Gastrocnemius medialis (tissue), 4 donors: ENCODE results near the gene RYR2. TPM values are rescaled to one million over a fixed set of nuclear protein-coding genes. Genes with fewer than 3 reads are reported as not detected.

Source experiments
- ATAC-seq, 2 donors: fragments of 150-250 bp; one replicate each; pipeline ENCODE4 v1.9.1; 2016
- DNase-seq, 2 donors: peaks; one replicate each; pipeline ENCODE4 v3.0.0-alpha.2; 2019
- H3K27ac ChIP-seq, 4 donors: fragments of 200-600 bp; sonication (generic); 1 replicate in 1 of 4; 2 replicates in 3 of 4; pipeline ENCODE4 v1.5.1; 2016 to 2018; ENCODE audit warnings: mild to moderate bottlenecking in 2 of 4, moderate library complexity in 1 of 4
- H3K27me3 ChIP-seq, 3 donors: fragments of 200-600 bp; sonication (generic) in 2 of 3; 1 replicate in 1 of 3; 2 replicates in 2 of 3; pipeline versions ENCODE4 v1.5.1 to v1.6.0; 2016 to 2019; ENCODE audit warnings: mild to moderate bottlenecking in 1 of 3, moderate library complexity in 1 of 3
- H3K36me3 ChIP-seq, 2 donors: fragments of 200-600 bp; sonication (generic) in 1 of 2; one replicate each; pipeline ENCODE4 v1.5.1; 2017 to 2018
- H3K4me1 ChIP-seq, 2 donors: fragments of 200-600 bp; sonication (generic) in 1 of 2; one replicate each; pipeline ENCODE4 v1.5.1; 2016 to 2017; ENCODE audit warnings: mild to moderate bottlenecking in 2 of 2
- H3K4me3 ChIP-seq, 4 donors: fragments of 200-600 bp; sonication (generic) in 3 of 4; 1 replicate in 1 of 4; 2 replicates in 3 of 4; pipeline ENCODE4 v1.5.1; 2016 to 2019; ENCODE audit warnings: mild to moderate bottlenecking in 2 of 4
- H3K9me3 ChIP-seq, 3 donors: fragments of 200-600 bp; sonication (generic) in 2 of 3; 1 replicate in 1 of 3; 2 replicates in 2 of 3; pipeline ENCODE4 v1.5.1; 2016 to 2019
- POLR2A ChIP-seq, 2 donors: fragments of 450-650 bp; IDR thresholded peaks; one replicate each; pipeline ENCODE4 v1.6.1; 2017; ENCODE audit warnings: antibody characterized with exemption in 2 of 2, mild to moderate bottlenecking in 2 of 2, moderate library complexity in 2 of 2
- in situ Hi-C, 4 donors: fragments of 200-750 bp; cut with MboI; loops; one replicate each; pipeline versions ENCODE4 v1.15.0 to v1.8.0; 2017; ENCODE audit warnings: low sequenced_read_pairs in 4 of 4
- intact Hi-C: fragments of 100-400 bp; cut with DNase I; formaldehyde crosslinking; loops from one replicate; pipeline ENCODE4 v1.15.1; 2023; ENCODE audit warnings: low total_unique reads
- total RNA-seq, 4 donors: library from RNA; depleted of rRNA; stranded (reverse); fragments of >200 nt; gene quantifications; one replicate each; pipeline versions ENCODE4 v1.1.0 to v1.2.3, GENCODE V29; 2016
- TF ChIP-seq, protein P1 (sequence below), 5 experiments: fragments of 450-650 bp in 3 of 5; fragments of 200-600 bp in 2 of 5; sonication (generic) in 2 of 5; IDR thresholded peaks in 4 of 5; conservative IDR thresholded peaks in 1 of 5; 1 replicate in 4 of 5; 2 replicates in 1 of 5; pipeline ENCODE4 v1.5.1; 2016 to 2019; ENCODE audit warnings: antibody characterized with exemption in 5 of 5, mild to moderate bottlenecking in 3 of 5, moderate library complexity in 3 of 5

RYR2 gene
- total RNA-seq, 4 donors from 2014 or later, result 0.04 to 0.16 (median 0.07) TPM

DNA sequence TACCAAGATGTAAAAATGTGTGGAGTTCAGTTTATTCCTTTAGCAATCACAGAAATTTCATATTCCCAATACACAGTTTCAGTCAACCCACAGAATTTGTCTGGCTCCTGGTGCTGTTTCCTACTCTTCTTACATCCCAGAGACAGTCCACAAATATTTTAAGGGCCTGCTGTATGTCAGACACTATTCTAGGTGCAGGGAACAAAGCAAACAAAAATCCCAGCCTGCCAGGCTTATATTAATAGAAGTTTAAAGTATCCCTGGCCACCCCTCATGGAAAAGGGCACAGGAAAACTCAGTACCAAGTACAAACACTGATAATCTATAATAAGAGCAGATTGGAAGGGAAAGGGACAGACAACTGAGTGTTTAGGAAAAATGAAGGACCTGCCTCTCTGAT, 653.9 kb downstream of the RYR2 start:
- Histone ChIP-seq H3K4me3 (no peak overlapping the region), H3K4me1 (no peaks in the 10 kb centered on the region), H3K27ac (no peak overlapping the region), H3K27me3 (no peaks in the 10 kb centered on the region), H3K9me3 (no peaks in the 10 kb centered on the region), H3K36me3 (no peaks in the 10 kb centered on the region)
- no peak for TF ChIP-seq POLR2A (IDR thresholded peaks at IDR 0.05)
- TF ChIP-seq, protein P1, sequence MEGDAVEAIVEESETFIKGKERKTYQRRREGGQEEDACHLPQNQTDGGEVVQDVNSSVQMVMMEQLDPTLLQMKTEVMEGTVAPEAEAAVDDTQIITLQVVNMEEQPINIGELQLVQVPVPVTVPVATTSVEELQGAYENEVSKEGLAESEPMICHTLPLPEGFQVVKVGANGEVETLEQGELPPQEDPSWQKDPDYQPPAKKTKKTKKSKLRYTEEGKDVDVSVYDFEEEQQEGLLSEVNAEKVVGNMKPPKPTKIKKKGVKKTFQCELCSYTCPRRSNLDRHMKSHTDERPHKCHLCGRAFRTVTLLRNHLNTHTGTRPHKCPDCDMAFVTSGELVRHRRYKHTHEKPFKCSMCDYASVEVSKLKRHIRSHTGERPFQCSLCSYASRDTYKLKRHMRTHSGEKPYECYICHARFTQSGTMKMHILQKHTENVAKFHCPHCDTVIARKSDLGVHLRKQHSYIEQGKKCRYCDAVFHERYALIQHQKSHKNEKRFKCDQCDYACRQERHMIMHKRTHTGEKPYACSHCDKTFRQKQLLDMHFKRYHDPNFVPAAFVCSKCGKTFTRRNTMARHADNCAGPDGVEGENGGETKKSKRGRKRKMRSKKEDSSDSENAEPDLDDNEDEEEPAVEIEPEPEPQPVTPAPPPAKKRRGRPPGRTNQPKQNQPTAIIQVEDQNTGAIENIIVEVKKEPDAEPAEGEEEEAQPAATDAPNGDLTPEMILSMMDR (IDR thresholded peaks at IDR 0.05 in 4 of 5, conservative IDR thresholded peaks at IDR 0.05 in 1 of 5), result no peak
- ATAC-seq (no peak), DNase-seq (no peak)
- in situ Hi-C loops, result no loop called here
- intact Hi-C loops, result no loop called here

DNA sequence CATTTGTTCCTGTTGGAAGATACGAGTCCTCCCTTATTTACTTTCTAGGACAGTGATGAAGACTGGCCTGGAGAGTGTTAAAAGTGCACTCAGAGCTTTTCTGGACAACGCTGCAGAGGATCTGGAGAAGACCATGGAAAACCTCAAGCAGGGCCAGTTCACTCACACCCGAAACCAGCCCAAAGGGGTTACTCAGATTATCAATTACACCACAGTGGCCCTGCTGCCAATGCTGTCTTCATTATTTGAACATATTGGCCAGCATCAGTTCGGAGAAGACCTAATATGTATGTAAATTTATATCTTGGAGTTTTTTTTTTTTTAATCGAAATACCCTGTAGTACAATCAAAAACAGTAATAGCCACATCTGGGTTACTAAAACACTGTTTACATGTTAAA, 658.2 kb downstream of the RYR2 start:
- Histone ChIP-seq H3K4me1 (no peaks in the 10 kb centered on the region), H3K27ac (no peak overlapping the region), H3K36me3 (no peaks in the 10 kb centered on the region), H3K4me3 (no peak overlapping the region), H3K27me3 (no peaks in the 10 kb centered on the region), H3K9me3 (no peaks in the 10 kb centered on the region)
- no peak for DNase-seq
- in situ Hi-C loops (no loop called here), intact Hi-C loops (no loop called here)
- ATAC-seq, result no peak
- TF ChIP-seq, protein P1 (IDR thresholded peaks at IDR 0.05 in 4 of 5, conservative IDR thresholded peaks at IDR 0.05 in 1 of 5), result no peak
- no peak for TF ChIP-seq POLR2A (IDR thresholded peaks at IDR 0.05)

DNA sequence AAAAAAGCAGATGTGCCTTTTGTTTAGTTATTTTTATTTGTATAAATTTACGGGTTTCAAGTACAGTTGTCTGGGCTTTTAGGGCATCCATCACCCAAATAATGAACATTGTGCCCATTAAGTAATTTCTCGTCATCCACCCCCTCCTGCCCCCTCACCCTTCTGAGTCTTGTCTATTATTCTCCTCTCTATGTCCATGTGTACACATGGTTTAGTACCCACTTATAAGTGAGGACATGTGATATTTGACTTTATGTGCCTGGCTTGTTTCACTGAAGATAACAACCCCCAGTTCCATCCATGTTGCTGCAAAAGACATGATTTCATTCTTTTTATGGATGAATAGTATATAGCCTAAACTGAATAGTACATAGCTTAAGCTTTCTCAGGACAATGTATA, 659.5 kb downstream of the RYR2 start:
- ATAC-seq (no peak), DNase-seq (no peak)
- Histone ChIP-seq H3K36me3 (no peaks in the 10 kb centered on the region), H3K4me3 (no peak overlapping the region), H3K27ac (no peak overlapping the region), H3K9me3 (no peaks in the 10 kb centered on the region), H3K27me3 (no peaks in the 10 kb centered on the region), H3K4me1 (no peaks in the 10 kb centered on the region)
- in situ Hi-C loops, result no loop called here
- intact Hi-C loops, result no loop called here
- no peak for TF ChIP-seq POLR2A (IDR thresholded peaks at IDR 0.05)
- TF ChIP-seq, protein P1 (IDR thresholded peaks at IDR 0.05 in 4 of 5, conservative IDR thresholded peaks at IDR 0.05 in 1 of 5), result no peak

DNA sequence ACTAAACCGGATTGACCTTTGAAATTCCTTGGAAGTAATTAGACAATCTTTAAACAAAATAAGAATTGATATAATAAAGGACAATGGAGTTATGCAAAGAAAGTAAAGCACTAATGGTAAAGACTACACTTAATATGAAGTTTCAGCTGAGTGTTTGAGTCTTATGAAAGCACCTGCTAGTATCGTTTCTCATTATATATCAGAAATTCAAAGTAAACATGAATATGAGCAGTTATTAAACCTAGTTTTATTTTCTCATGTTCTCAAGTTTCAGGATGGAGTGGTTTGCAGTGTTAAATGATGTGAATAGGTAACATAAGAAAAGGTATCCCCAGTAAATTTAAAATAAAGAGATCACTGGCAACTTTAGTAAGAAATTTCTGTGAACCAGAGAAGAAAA, 660.2 kb downstream of the RYR2 start:
- in situ Hi-C loops (no loop called here), intact Hi-C loops (no loop called here)
- Histone ChIP-seq H3K9me3 (no peaks in the 10 kb centered on the region), H3K4me1 (no peaks in the 10 kb centered on the region), H3K27ac (no peak overlapping the region), H3K4me3 (no peak overlapping the region), H3K27me3 (no peaks in the 10 kb centered on the region), H3K36me3 (no peaks in the 10 kb centered on the region)
- TF ChIP-seq POLR2A (IDR thresholded peaks at IDR 0.05), result no peak
- TF ChIP-seq, protein P1 (IDR thresholded peaks at IDR 0.05 in 4 of 5, conservative IDR thresholded peaks at IDR 0.05 in 1 of 5), result no peak
- ATAC-seq (no peak), DNase-seq (no peak)

DNA sequence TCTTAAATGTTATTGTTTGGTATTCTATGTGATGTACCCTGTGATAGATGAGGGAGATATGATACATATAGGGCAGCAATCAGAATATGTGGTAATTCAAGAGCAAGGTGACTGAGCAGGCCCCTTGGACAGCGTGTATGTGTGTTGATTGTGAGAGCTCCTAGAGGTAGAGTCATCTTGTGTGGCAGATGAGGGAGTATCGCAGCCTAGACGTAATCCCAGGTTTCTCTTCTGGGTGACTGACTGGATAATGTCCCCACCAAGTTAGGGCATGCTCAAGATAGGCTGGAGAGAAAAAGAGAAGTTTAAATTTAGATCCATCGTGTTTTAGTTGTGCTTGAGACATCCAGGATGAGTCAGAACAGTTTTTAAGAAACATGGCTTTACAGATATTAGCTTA, 663.5 kb downstream of the RYR2 start:
- TF ChIP-seq, protein P1 (IDR thresholded peaks at IDR 0.05 in 4 of 5, conservative IDR thresholded peaks at IDR 0.05 in 1 of 5), result no peak
- no peak for TF ChIP-seq POLR2A (IDR thresholded peaks at IDR 0.05)

More for the DNA sequence above, 663.5 kb downstream of the RYR2 start:
- H3K27ac ChIP-seq, result no peak overlapping the region
- no peaks in the 10 kb centered on the region for H3K36me3 ChIP-seq
- H3K27me3 ChIP-seq, result no peaks in the 10 kb centered on the region
- DNase-seq (no peak), ATAC-seq (no peak)
- H3K4me1 ChIP-seq, result no peaks in the 10 kb centered on the region
- in situ Hi-C loops, result no loop called here
- intact Hi-C loops, result no loop called here
- H3K4me3 ChIP-seq, result no peak overlapping the region
- H3K9me3 ChIP-seq, result no peaks in the 10 kb centered on the region
